Loucy (cell line): ENCODE results near the gene CDK6.

Experiments used
- H2AFZ ChIP-seq: fragments of 200-600 bp; sonication (generic); 2 replicates; pipeline ENCODE4 v1.6.0; 2016; ENCODE audit warnings: antibody characterized with exemption, mild to moderate bottlenecking, low read length, moderate library complexity
- H3F3A ChIP-seq: fragments of 200-600 bp; 2 replicates; pipeline ENCODE4 v1.6.0; 2016; ENCODE audit warnings: antibody characterized with exemption, low read depth, mild to moderate bottlenecking
- H3K27me3 ChIP-seq: fragments of 200-600 bp; sonication (generic); 2 replicates; pipeline ENCODE4 v1.6.1; 2014; ENCODE audit warnings: low read length, mild to moderate bottlenecking; ENCODE audit not compliant: insufficient read depth, poor library complexity, severe bottlenecking
- H3K36me3 ChIP-seq: fragments of 200-600 bp; sonication (generic); 2 replicates; pipeline ENCODE4 v1.6.1; 2016; ENCODE audit warnings: low read length; ENCODE audit not compliant: insufficient read depth
- H3K4me1 ChIP-seq: fragments of 200-600 bp; sonication (generic); 2 replicates; pipeline ENCODE4 v1.5.1; 2014; ENCODE audit warnings: low read length, mild to moderate bottlenecking; ENCODE audit not compliant: insufficient read depth, poor library complexity, severe bottlenecking
- H3K4me2 ChIP-seq: fragments of 200-600 bp; sonication (generic); 2 replicates; pipeline ENCODE4 v1.6.0; 2014; ENCODE audit warnings: antibody characterized with exemption, low read length, low read depth, mild to moderate bottlenecking; ENCODE audit not compliant: poor library complexity, severe bottlenecking
- H3K4me3 ChIP-seq: fragments of 200-600 bp; sonication (generic); 2 replicates; pipeline ENCODE4 v1.5.1; 2014; ENCODE audit warnings: low read length, mild to moderate bottlenecking, mixed read lengths; ENCODE audit not compliant: poor library complexity, severe bottlenecking
- H3K79me2 ChIP-seq: fragments of 200-600 bp; sonication (generic); 2 replicates; pipeline ENCODE4 v1.6.1; 2014; ENCODE audit warnings: low read length; ENCODE audit not compliant: insufficient read depth
- H3K9ac ChIP-seq: fragments of 200-600 bp; sonication (generic); 2 replicates; pipeline ENCODE4 v1.6.0; 2014; ENCODE audit warnings: mild to moderate bottlenecking, low read depth, low read length, moderate library complexity; ENCODE audit not compliant: poor library complexity, severe bottlenecking
- H3K9me2 ChIP-seq: fragments of 200-600 bp; sonication (generic); replicated peaks from 2 replicates; pipeline ENCODE4 v1.6.1; 2016; ENCODE audit warnings: low read depth, low read length, mixed read lengths
- H3K9me3 ChIP-seq: fragments of 200-600 bp; sonication (generic); 2 replicates; pipeline ENCODE4 v1.6.1; 2014; ENCODE audit warnings: mild to moderate bottlenecking, antibody characterized with exemption, low read length, low read depth; ENCODE audit not compliant: insufficient read depth
- H4K20me1 ChIP-seq: fragments of 200-600 bp; sonication (generic); 2 replicates; pipeline ENCODE4 v1.6.0; 2014; ENCODE audit warnings: antibody characterized with exemption, low read length, mild to moderate bottlenecking; ENCODE audit not compliant: insufficient read depth, poor library complexity, severe bottlenecking
- EZH2phosphoT487 ChIP-seq: fragments of 200-600 bp; IDR thresholded peaks from 2 replicates; pipeline ENCODE4 v1.6.1; 2018; ENCODE audit warnings: antibody characterized with exemption, mild to moderate bottlenecking, moderate library complexity, borderline replicate concordance
- TF ChIP-seq, protein P1 (sequence below): fragments of 200-600 bp; sonication (generic); conservative IDR thresholded peaks from 2 replicates; pipeline ENCODE4 v1.5.1; 2014; ENCODE audit warnings: mild to moderate bottlenecking, antibody characterized with exemption, low read length

The CDK6 gene

DNA sequence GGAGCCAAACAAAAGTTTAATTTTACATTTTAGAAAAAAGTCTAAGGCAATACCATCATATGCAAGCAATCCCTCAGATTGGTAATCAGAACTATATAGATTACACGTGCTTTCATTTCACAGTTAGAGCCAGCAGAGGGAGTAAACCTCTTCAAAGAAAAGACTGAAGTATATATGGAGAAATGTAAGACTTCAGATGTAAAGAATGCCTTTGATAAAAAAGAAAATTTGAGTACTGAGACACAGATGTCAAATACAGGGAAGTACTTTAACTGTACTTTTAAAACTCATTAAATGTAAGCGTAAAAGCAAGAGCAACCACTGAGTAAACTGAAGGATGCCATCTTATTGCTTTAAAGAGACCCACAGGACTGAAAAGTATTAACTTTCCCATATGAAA lies 144.8 kb downstream of the CDK6 start:
- H3K4me1 ChIP-seq: no peaks in the 10 kb centered on the region

DNA sequence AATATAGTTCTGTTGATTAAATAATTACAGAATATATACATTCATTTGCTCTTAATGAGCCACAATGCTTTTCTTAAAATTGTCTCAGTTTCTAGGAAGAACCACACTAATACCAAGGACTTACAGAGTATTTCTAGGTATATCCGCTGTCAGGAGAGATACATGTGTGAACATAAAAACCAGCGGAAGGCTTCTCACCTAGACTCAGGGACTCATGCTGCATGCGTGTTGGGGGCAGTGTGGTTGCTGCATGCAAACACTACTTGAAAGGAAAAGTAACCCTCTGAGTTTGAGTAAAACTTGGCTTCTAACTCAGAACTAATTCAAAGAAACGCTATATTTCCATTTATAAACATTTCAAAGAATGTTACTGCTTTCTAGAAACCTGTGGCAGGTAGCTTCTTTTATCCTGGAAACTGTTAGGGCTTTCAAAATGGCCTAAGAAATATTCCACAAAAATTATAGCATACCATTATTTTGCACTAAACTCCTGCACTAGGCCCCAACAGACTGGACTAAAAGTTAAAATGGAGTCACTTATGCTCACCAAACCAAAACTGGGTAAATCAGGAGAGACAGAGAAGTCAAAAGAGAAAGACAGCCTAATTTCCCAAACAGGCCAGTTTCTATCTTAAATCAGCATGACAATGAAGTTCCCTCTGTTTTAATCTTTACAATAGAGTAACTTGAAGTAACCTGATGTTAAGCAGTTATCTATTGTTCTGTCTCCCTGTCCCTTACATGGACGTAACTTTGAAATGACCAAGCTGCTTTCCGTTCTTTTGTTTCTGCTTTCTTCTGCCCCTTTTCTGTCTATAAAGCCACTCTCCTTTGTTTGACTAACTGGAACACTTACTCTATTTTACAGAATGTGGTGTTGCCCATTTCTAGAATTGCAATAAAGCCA lies 151.0 kb downstream of the CDK6 start:
- no peak overlapping the region for H2AFZ ChIP-seq

More for the DNA sequence above, 144.8 kb downstream of the CDK6 start:
- Histone ChIP-seq H3K4me3 (no peak overlapping the region), H3K79me2 (peaks cover 100% of the 10 kb centered on the region), H3K9ac (no peak overlapping the region), H3K36me3 (peaks cover 95% of the 10 kb centered on the region), H3F3A (peaks cover 3% of the 10 kb centered on the region; the same call in 1 of the 2 replicates), H3K27me3 (no peaks in the 10 kb centered on the region), H3K9me2 (no peaks in the 10 kb centered on the region), H2AFZ (no peak overlapping the region), H3K4me2 (no peak overlapping the region), H4K20me1 (peaks cover 60% of the 10 kb centered on the region), H3K9me3 (no peaks in the 10 kb centered on the region)
- no peak for TF ChIP-seq EZH2phosphoT487
- TF ChIP-seq, protein P1, sequence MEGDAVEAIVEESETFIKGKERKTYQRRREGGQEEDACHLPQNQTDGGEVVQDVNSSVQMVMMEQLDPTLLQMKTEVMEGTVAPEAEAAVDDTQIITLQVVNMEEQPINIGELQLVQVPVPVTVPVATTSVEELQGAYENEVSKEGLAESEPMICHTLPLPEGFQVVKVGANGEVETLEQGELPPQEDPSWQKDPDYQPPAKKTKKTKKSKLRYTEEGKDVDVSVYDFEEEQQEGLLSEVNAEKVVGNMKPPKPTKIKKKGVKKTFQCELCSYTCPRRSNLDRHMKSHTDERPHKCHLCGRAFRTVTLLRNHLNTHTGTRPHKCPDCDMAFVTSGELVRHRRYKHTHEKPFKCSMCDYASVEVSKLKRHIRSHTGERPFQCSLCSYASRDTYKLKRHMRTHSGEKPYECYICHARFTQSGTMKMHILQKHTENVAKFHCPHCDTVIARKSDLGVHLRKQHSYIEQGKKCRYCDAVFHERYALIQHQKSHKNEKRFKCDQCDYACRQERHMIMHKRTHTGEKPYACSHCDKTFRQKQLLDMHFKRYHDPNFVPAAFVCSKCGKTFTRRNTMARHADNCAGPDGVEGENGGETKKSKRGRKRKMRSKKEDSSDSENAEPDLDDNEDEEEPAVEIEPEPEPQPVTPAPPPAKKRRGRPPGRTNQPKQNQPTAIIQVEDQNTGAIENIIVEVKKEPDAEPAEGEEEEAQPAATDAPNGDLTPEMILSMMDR: peak; percentile 69

DNA sequence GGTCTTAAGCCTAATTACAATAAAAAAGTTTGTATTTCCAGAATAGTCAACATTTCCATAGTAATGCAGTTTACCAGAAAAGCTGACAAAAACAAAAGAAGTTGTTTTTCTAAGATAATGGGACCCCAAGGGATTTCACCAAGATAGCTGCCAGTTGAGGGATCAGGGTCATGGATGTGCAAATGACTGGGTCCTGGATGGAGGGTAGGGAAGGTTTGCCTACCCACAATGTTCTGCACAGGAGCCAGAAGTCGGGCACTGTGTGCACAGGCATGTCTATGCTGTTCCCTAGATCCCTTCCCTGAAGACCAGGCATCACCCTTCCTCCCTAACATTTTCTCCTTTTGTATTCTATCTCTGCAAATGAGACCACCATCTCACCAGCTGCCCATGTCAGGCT lies 152.1 kb downstream of the CDK6 start:
- Histone ChIP-seq H4K20me1 (peaks cover 56% of the 10 kb centered on the region), H3K9ac (no peak overlapping the region), H3F3A (no peaks in the 10 kb centered on the region), H3K9me2 (no peaks in the 10 kb centered on the region), H3K27me3 (no peaks in the 10 kb centered on the region), H3K79me2 (peaks cover 88% of the 10 kb centered on the region), H3K9me3 (no peaks in the 10 kb centered on the region), H3K4me3 (no peak overlapping the region), H3K36me3 (peaks cover 79% of the 10 kb centered on the region), H3K4me2 (no peak overlapping the region), H3K4me1 (peaks cover 32% of the 10 kb centered on the region), H2AFZ (no peak overlapping the region)
- TF ChIP-seq, protein P1: no peak
- TF ChIP-seq EZH2phosphoT487: no peak

More for the DNA sequence above, 151.0 kb downstream of the CDK6 start:
- Histone ChIP-seq H3K9me3 (no peaks in the 10 kb centered on the region), H4K20me1 (peaks cover 54% of the 10 kb centered on the region), H3K27me3 (no peaks in the 10 kb centered on the region), H3K36me3 (peaks cover 87% of the 10 kb centered on the region), H3K4me1 (peaks cover 29% of the 10 kb centered on the region), H3K79me2 (peaks cover 93% of the 10 kb centered on the region), H3K4me3 (no peak overlapping the region), H3K9ac (no peak overlapping the region), H3F3A (no peaks in the 10 kb centered on the region), H3K9me2 (no peaks in the 10 kb centered on the region), H3K4me2 (no peak overlapping the region)
- TF ChIP-seq EZH2phosphoT487: no peak
- TF ChIP-seq, protein P1: no peak
